DMS114 treated with DMSO at 0.1 percent for 48 hours (cell line): Measurements from ENCODE around the gene RAB28.

Source experiments
- DNase-seq: peaks from one replicate; lab custom pipeline; 2025; ENCODE audit not compliant: unreplicated experiment; lab: John Stamatoyannopoulos, UW

RAB28 gene

GRCh38 chr4:13323921-13324320 lies 160.2 kb downstream of the RAB28 start:
- no peak for DNase-seq

- no peak for DNase-seq
Observed at GRCh38 chr4:13322681-13323101, 161.4 kb downstream of the RAB28 start.
